Hair follicular keratinocyte (primary cell): ENCODE results near the gene TRIM6. TPM values are rescaled to one million over a fixed set of nuclear protein-coding genes. Genes with fewer than 3 reads are reported as not detected.

ENCODE experiments used
- total RNA-seq: library from RNA; depleted of rRNA; stranded (reverse); fragments of >200 nt; gene quantifications from 2 replicates; pipeline ENCODE4 v1.2.3, GENCODE V29; 2015

The TRIM6 gene, protein sequence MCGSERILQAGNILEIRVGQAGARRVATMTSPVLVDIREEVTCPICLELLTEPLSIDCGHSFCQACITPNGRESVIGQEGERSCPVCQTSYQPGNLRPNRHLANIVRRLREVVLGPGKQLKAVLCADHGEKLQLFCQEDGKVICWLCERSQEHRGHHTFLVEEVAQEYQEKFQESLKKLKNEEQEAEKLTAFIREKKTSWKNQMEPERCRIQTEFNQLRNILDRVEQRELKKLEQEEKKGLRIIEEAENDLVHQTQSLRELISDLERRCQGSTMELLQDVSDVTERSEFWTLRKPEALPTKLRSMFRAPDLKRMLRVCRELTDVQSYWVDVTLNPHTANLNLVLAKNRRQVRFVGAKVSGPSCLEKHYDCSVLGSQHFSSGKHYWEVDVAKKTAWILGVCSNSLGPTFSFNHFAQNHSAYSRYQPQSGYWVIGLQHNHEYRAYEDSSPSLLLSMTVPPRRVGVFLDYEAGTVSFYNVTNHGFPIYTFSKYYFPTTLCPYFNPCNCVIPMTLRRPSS
- total RNA-seq = 2.7 and 2.8 TPM in 2 replicates

DNA sequence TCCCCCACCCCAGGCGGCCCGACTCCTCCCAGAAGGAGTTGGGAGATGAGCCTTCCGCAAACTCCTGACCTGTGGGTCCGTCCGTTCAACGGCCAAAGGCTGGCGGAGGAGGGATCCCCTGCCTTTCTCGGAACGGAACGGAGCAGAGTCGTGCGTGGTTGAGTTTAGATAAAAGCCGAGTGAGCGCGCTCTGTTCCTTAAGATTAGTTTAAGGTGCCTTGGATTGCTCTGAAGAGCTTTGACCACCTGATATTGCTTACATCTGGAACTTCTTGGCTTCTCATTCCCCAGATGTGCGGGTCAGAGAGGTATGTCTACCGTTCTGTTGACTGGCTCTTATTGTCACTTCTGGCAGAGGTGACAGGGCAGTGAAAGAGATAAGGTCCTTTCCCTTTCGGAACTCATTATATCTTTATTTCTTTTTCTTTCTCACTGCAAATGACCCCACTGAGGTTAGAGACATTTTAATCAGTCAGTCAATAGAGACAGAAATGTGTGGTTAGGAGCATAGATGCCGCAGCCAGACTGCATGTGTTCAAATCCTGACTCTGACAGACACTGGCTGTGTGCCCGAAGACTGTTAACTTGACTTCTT is at the start of gene TRIM6:
Gene TRIM6 (plus strand): TSS at position 31 of the 595 bp plus-strand sequence. CDS start 261 bp downstream, at position 292.

DNA sequence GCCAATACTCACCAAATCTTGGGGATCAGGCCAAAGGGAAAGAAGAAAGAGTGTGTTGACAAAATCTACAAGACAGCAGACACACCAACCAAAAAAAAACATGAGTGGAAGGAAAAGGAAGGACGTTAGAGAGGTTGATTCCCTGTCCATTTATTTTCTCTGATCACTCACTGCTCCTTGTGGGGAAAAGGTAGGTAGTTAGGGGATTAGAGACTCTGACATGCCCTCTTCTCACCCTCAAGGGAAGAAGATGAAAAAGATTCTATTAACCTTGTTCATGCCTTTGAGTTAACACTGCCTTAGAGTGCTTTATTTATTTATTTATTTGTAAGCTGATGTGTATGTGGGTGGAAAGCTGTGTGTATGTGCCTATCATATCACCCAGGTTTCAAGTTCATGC is 48.0 kb upstream of the TRIM6 start, which contains the start of gene OR52H1:
Gene OR52H1 (minus strand): TSS at position 101 of the 400 bp plus-strand sequence. CDS start 3,035 bp downstream, outside the sequence.

DNA sequence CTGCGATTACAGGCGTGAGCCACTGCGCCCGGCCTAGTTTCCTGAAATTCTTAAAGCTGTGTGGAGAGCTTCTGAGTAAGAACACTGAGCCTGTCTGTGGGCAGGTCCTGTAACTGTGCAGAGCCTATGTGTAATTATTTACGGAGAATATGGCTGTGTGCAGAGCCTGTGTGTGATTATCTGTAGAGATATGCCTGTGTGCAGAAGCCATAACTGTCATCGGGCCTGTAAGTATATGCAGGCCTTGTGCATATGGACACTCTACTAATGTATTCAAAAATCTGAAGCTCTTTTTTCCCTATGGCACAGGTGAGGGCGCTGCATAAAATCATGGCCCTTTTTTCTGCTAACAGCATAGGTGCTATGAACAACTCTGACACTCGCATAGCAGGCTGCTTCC is 15.9 kb upstream of the TRIM6 start, which contains the start of gene OR52B6:
Gene OR52B6 (plus strand): TSS at position 301 of the 400 bp plus-strand sequence. CDS start 0 bp downstream, at position 301.

DNA sequence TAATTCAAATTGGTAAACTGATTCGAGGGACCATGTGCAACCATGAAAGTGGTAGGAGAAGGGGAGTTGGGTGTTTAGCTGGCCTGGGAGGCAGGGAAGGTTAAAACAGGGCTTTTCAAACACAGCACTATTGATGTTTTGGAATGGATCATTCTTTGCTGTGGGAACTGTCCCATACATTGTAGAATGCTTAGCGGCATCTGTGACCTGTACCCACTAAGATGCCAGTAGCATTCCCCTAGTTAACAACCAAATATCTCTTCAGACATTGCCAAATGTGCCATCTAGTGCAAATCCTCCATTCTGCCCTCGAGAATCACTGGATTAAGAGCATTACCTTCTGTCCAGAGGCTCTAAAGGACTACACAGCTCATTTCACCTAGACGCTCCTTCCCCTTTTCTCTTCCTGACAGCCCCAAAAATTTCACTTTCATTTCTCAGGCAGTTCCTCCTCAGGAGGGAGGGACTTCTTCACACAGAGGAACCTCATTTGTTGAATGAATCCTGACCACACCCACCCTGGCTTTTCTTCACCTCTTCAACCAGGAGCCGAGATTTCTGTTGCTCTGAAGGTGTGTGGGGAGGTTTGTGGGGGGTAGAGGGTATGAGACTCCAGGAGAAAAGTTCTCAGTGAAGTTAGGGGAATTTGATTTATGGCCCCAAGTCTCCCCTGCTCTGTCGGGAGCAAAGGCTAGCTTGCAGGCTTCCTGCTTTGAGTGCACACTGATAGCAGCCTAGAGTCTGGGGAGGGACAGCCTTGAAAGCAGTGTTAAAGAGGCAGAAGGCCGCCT is 28.2 kb downstream of the TRIM6 start, which contains the start of gene TRIM34:
Gene TRIM34 (plus strand): TSS at position 513 of the 791 bp plus-strand sequence. CDS start 7,331 bp downstream, outside the sequence.

Other genes with a start within 250 kb of the TRIM6 start
- not detected in 2 replicates for gene OR51B6, start 245.1 kb upstream of the TRIM6 start, total RNA-seq
- not detected in 2 replicates for gene OR51M1, start 212.8 kb upstream of the TRIM6 start, total RNA-seq
- gene OR51Q1, start 174.5 kb upstream of the TRIM6 start, total RNA-seq = not detected in 2 replicates
- gene OR51I1, start 155.1 kb upstream of the TRIM6 start, total RNA-seq = not detected in 2 replicates
- gene OR51I2, start 147.3 kb upstream of the TRIM6 start, total RNA-seq = not detected in 2 replicates
- not detected in 2 replicates for gene OR52D1, start 108.0 kb upstream of the TRIM6 start, total RNA-seq
- not detected in 2 replicates for gene UBQLN3, start 86.7 kb upstream of the TRIM6 start, total RNA-seq
- not detected in 2 replicates for gene UBQLNL, start 79.9 kb upstream of the TRIM6 start, total RNA-seq
- not detected in 2 replicates for gene OR52H1, start 48.1 kb upstream of the TRIM6 start, total RNA-seq
- gene OR52B6, start 15.8 kb upstream of the TRIM6 start, total RNA-seq = not detected in 2 replicates
- gene TRIM34, start 28.4 kb downstream of the TRIM6 start, total RNA-seq = 4.9 and 6.5 TPM in 2 replicates
- 27.4 and 31.2 TPM in 2 replicates for gene TRIM5, start 88.4 kb downstream of the TRIM6 start, total RNA-seq
- gene TRIM22, start 93.2 kb downstream of the TRIM6 start, total RNA-seq = 18.9 and 41.5 TPM in 2 replicates
- not detected in 2 replicates for gene OR56B1, start 139.8 kb downstream of the TRIM6 start, total RNA-seq
- gene OR52N4, start 157.6 kb downstream of the TRIM6 start, total RNA-seq = not detected in 2 replicates
- gene OR52N5, start 186.7 kb downstream of the TRIM6 start, total RNA-seq = not detected in 2 replicates
- not detected in 2 replicates for gene OR52N1, start 194.6 kb downstream of the TRIM6 start, total RNA-seq
- not detected in 2 replicates for gene OR52N2, start 212.3 kb downstream of the TRIM6 start, total RNA-seq
- gene OR52E6, start 245.3 kb downstream of the TRIM6 start, total RNA-seq = not detected in 2 replicates